Spinal cord (tissue), 10 donors: ENCODE measurements around the gene PCP4. TPM values are rescaled to one million over a fixed set of nuclear protein-coding genes. Genes with fewer than 3 reads are reported as not detected.

Experiments used
- DNase-seq, 6 donors: peaks; one replicate each; pipeline versions ENCODE4 v3.0.0 to v3.0.0-alpha.2; 2013 to 2015; ENCODE audit warnings: low spot score in 6 of 6, low read depth in 4 of 6
- H3K27ac ChIP-seq: one replicate; pipeline ENCODE4 v1.5.1; 2013; ENCODE audit warnings: low read depth, low read length, control low read depth
- H3K27me3 ChIP-seq: one replicate; pipeline ENCODE4 v1.6.1; 2013; ENCODE audit warnings: low read length; ENCODE audit not compliant: control insufficient read depth, insufficient read depth
- H3K36me3 ChIP-seq: one replicate; pipeline ENCODE4 v1.6.1; 2013; ENCODE audit warnings: low read length; ENCODE audit not compliant: control insufficient read depth, insufficient read depth
- H3K4me1 ChIP-seq: one replicate; pipeline ENCODE4 v1.6.1; 2013; ENCODE audit warnings: low read length; ENCODE audit not compliant: control insufficient read depth, insufficient read depth
- H3K4me3 ChIP-seq: one replicate; pipeline ENCODE4 v1.5.1; 2013; ENCODE audit warnings: low read depth, low read length, control low read depth
- H3K9me3 ChIP-seq: one replicate; pipeline ENCODE4 v1.6.1; 2013; ENCODE audit warnings: low read length; ENCODE audit not compliant: control insufficient read depth, insufficient read depth
- WGBS: methylation state at CpG from one replicate; pipeline ENCODE4 v1.1.5; 2013; ENCODE audit warnings: missing lambda C conversion rate; ENCODE audit not compliant: insufficient coverage; 5-methylcytosine and 5-hydroxymethylcytosine counted together
- polyA plus RNA-seq, 2 donors: library from polyadenylated mRNA; unstranded; fragments of 120-200 nt; gene quantifications; one replicate each; pipeline ENCODE4 v1.2.1, GENCODE V29; 2013; ENCODE audit not compliant: insufficient read length in 2 of 2
- total RNA-seq, 2 donors: library from RNA; depleted of rRNA in 1 of 2; stranded (reverse); fragments of 120-200 nt in 1 of 2; fragments of >200 nt in 1 of 2; gene quantifications; one replicate each; pipeline versions ENCODE4 v1.2.3 to v1.2.4, GENCODE V29; 2013 to 2014
- donor health status: healthy.

PCP4 gene
- total and polyA plus RNA-seq, 4 donors, result 25.8 to 213 (median 97.5) TPM

- H3K4me3 ChIP-seq, result no peak overlapping the region
- H3K9me3 ChIP-seq, result peaks cover 2% of the 10 kb centered on the region
- 94% methylated on average over 2 of the region's 4 CpGs for WGBS
- no peak for DNase-seq
- H3K4me1 ChIP-seq, result peaks cover 7% of the 10 kb centered on the region
- H3K27me3 ChIP-seq, result no peaks in the 10 kb centered on the region
- no peaks in the 10 kb centered on the region for H3K36me3 ChIP-seq
- no peak overlapping the region for H3K27ac ChIP-seq
Observed at GRCh38 chr21:39855595-39855994, 11.6 kb upstream of the PCP4 start.

GRCh38 chr21:39860600-39860999 is 6.6 kb upstream of the PCP4 start:
- Histone ChIP-seq H3K27ac (no peak overlapping the region), H3K4me1 (peaks cover 8% of the 10 kb centered on the region), H3K9me3 (peaks cover 2% of the 10 kb centered on the region), H3K4me3 (no peak overlapping the region), H3K27me3 (no peaks in the 10 kb centered on the region), H3K36me3 (peaks cover 2% of the 10 kb centered on the region)
- WGBS, result 100% methylated on average over 1 of the region's 1 CpG
- DNase-seq, result no peak

- Histone ChIP-seq H3K9me3 (peaks cover 2% of the 10 kb centered on the region), H3K27ac (no peak overlapping the region), H3K4me3 (no peak overlapping the region), H3K27me3 (no peaks in the 10 kb centered on the region), H3K36me3 (peaks cover 5% of the 10 kb centered on the region), H3K4me1 (peaks cover 17% of the 10 kb centered on the region)
- peak in 2 of 6 donors; percentile 58 to 67 for DNase-seq
- 19% methylated on average over 3 of the region's 4 CpGs for WGBS
Observed at GRCh38 chr21:39863111-39863510, 4.1 kb upstream of the PCP4 start.

- peaks cover 27% of the 10 kb centered on the region for H3K4me1 ChIP-seq
- no peaks in the 10 kb centered on the region for H3K9me3 ChIP-seq
- H3K27me3 ChIP-seq, result no peaks in the 10 kb centered on the region
- H3K4me3 ChIP-seq, result no peak overlapping the region
- 94% methylated on average over 8 of the region's 10 CpGs for whole genome bisulfite sequencing
- DNase-seq, result no peak
- no peak overlapping the region for H3K27ac ChIP-seq
- peaks cover 5% of the 10 kb centered on the region for H3K36me3 ChIP-seq
Observed at GRCh38 chr21:39866093-39866492, 1.1 kb upstream of the PCP4 start.

GRCh38 chr21:39869141-39869818 is 2.0 kb downstream of the PCP4 start:
- WGBS, result 84% methylated on average over 10 of the region's 11 CpGs
- peak in 1 of 6 donors; percentile 14 for DNase-seq
- Histone ChIP-seq H3K9me3 (no peaks in the 10 kb centered on the region), H3K27ac (no peak overlapping the region), H3K4me1 (peaks cover 21% of the 10 kb centered on the region), H3K4me3 (no peak overlapping the region), H3K27me3 (no peaks in the 10 kb centered on the region), H3K36me3 (peaks cover 5% of the 10 kb centered on the region)

- H3K36me3 ChIP-seq, result no peaks in the 10 kb centered on the region
- peaks cover 10% of the 10 kb centered on the region for H3K4me1 ChIP-seq
- H3K27ac ChIP-seq, result no peak overlapping the region
- no peaks in the 10 kb centered on the region for H3K27me3 ChIP-seq
- WGBS, result no CpG with 5 or more reads among the region's 1 CpG
- H3K9me3 ChIP-seq, result no peaks in the 10 kb centered on the region
- no peak overlapping the region for H3K4me3 ChIP-seq
- DNase-seq, result peak in 1 of 6 donors; percentile 51
Observed at GRCh38 chr21:39873687-39874086, 6.4 kb downstream of the PCP4 start.

GRCh38 chr21:39874206-39874605 is 7.0 kb downstream of the PCP4 start:
- Histone ChIP-seq H3K4me3 (no peak overlapping the region), H3K27me3 (no peaks in the 10 kb centered on the region), H3K36me3 (no peaks in the 10 kb centered on the region), H3K27ac (no peak overlapping the region), H3K4me1 (peaks cover 8% of the 10 kb centered on the region), H3K9me3 (no peaks in the 10 kb centered on the region)
- no peak for DNase-seq
- WGBS, result 92% methylated on average over 4 of the region's 8 CpGs

- Histone ChIP-seq H3K9me3 (no peaks in the 10 kb centered on the region), H3K4me3 (no peak overlapping the region), H3K27ac (no peak overlapping the region), H3K4me1 (peaks cover 3% of the 10 kb centered on the region), H3K36me3 (no peaks in the 10 kb centered on the region), H3K27me3 (no peaks in the 10 kb centered on the region)
- 91% methylated on average over 5 of the region's 7 CpGs for WGBS
- DNase-seq, result no peak
Observed at GRCh38 chr21:39874759-39875158, 7.5 kb downstream of the PCP4 start.

- Histone ChIP-seq H3K9me3 (no peaks in the 10 kb centered on the region), H3K27ac (no peak overlapping the region), H3K27me3 (no peaks in the 10 kb centered on the region), H3K4me3 (no peak overlapping the region), H3K36me3 (no peaks in the 10 kb centered on the region), H3K4me1 (peaks cover 19% of the 10 kb centered on the region)
- 100% methylated on average over 4 of the region's 8 CpGs for WGBS
- peak in 2 of 6 donors; percentile 5 to 47 for DNase-seq
Observed at GRCh38 chr21:39881661-39882060, 14.4 kb downstream of the PCP4 start.

- H3K9me3 ChIP-seq, result no peaks in the 10 kb centered on the region
- H3K4me3 ChIP-seq, result no peak overlapping the region
- peak in 2 of 6 donors; percentile 29 to 51 for DNase-seq
- no peaks in the 10 kb centered on the region for H3K27me3 ChIP-seq
- H3K4me1 ChIP-seq, result peaks cover 19% of the 10 kb centered on the region
- 45% methylated on average over 9 of the region's 13 CpGs for WGBS
- no peaks in the 10 kb centered on the region for H3K36me3 ChIP-seq
- H3K27ac ChIP-seq, result no peak overlapping the region
Observed at GRCh38 chr21:39882151-39882838, 15.1 kb downstream of the PCP4 start.
